ENCODE measurements around the gene EIF4ENIF1. TPM values are rescaled to one million over a fixed set of nuclear protein-coding genes. Genes with fewer than 3 reads are reported as not detected.
A peak's percentile ranks its signal among the peaks of the same experiment; 100 is the strongest.

Gene EIF4ENIF1
- total and polyA plus RNA-seq, 9 of the 15 experiments (the other 6 are each of a cell fraction or from before 2014, with no cell fraction given), result 2.5 to 24.9 (median 15.8) TPM

DNA sequence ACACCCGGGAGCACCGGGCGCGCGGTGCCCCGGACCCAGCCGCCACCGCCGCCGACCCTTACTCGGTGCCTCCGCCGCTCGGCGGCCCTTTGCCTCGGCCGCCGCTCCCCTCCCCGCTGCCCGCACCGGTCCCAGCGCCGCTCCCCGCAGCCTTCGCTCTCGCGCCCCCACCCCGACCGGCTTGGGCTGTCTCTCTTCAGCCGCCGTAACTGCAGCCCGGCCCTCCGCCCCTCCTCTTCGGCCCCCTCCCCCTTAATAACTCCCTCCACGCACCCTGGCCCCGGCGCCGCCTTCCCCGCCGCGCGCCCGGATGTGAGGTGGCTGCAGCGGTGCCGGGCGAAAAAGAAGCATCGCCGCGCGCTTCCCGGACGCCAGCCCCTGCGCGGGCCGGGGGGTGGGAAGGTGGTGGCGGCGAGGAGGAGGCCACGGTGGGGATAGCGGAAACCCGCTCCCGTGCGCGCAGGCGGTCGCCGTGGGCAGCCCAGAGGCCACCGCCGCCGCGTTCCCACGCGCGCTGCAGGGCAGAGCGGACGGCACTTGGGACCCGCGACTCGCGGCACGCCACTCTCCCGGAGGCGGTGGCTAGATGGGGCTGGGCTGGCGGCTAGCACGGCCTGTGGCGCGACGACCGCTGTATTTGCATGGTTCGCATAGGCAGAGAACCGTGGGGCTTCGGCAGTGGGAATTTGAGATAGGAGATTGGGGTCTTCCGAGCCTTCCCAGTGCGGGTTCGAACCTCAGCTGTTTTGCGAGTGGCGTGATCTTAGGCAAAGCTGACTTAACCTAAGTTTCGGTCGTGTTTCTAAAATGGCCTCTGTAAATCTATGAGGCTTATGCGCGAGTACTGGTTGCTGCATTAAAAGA is at the start of gene EIF4ENIF1 (continued):
- TF ChIP-seq TAF7 (tag; IDR thresholded peaks at IDR 0.05), result no peak
- TF ChIP-seq CBX3 (IDR thresholded peaks at IDR 0.05; ENCODE audit: borderline replicate concordance in 1 of 2, low read length in 2 of 2), result no peak; a peak in 1 of 3 replicates
- TF ChIP-seq ATF1 (CRISPR knock-in tag; IDR thresholded peaks at IDR 0.05), result no peak
- peak; percentile 61; the same call in 1 of the 2 replicates for TF ChIP-seq ATF1 (tag; IDR thresholded peaks at IDR 0.05)
- TF ChIP-seq ZNF134 (CRISPR knock-in tag; conservative IDR thresholded peaks at IDR 0.05), result no peak
- TF ChIP-seq CBFA2T3 (IDR thresholded peaks at IDR 0.05), result no peak
- TF ChIP-seq FOXK1 (CRISPR knock-in tag; IDR thresholded peaks at IDR 0.05; ENCODE audit: borderline replicate concordance), result no peak
- no peak for TF ChIP-seq PRMT5 (CRISPR knock-in tag; IDR thresholded peaks at IDR 0.05)
- no peak for TF ChIP-seq ZNF133 (CRISPR knock-in tag; IDR thresholded peaks at IDR 0.05)
- TF ChIP-seq POLR2A (conservative IDR thresholded peaks at IDR 0.05), result peak; percentile 75
- TF ChIP-seq, protein P1, sequence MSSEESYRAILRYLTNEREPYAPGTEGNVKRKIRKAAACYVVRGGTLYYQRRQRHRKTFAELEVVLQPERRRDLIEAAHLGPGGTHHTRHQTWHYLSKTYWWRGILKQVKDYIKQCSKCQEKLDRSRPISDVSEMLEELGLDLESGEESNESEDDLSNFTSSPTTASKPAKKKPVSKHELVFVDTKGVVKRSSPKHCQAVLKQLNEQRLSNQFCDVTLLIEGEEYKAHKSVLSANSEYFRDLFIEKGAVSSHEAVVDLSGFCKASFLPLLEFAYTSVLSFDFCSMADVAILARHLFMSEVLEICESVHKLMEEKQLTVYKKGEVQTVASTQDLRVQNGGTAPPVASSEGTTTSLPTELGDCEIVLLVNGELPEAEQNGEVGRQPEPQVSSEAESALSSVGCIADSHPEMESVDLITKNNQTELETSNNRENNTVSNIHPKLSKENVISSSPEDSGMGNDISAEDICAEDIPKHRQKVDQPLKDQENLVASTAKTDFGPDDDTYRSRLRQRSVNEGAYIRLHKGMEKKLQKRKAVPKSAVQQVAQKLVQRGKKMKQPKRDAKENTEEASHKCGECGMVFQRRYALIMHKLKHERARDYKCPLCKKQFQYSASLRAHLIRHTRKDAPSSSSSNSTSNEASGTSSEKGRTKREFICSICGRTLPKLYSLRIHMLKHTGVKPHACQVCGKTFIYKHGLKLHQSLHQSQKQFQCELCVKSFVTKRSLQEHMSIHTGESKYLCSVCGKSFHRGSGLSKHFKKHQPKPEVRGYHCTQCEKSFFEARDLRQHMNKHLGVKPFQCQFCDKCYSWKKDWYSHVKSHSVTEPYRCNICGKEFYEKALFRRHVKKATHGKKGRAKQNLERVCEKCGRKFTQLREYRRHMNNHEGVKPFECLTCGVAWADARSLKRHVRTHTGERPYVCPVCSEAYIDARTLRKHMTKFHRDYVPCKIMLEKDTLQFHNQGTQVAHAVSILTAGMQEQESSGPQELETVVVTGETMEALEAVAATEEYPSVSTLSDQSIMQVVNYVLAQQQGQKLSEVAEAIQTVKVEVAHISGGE (CRISPR knock-in tag; IDR thresholded peaks at IDR 0.05), result no peak
- peak; percentile 54 for TF ChIP-seq SAP30 (IDR thresholded peaks at IDR 0.05; ENCODE audit: borderline replicate concordance, insufficient read depth, low read depth, low read length, poor library complexity, severe bottlenecking)
- TF ChIP-seq HNRNPK (IDR thresholded peaks at IDR 0.05; ENCODE audit: low read depth, low read length, poor library complexity, severe bottlenecking), result no peak
- no peak for TF ChIP-seq HLTF (IDR thresholded peaks at IDR 0.05)
- TF ChIP-seq, protein P2, sequence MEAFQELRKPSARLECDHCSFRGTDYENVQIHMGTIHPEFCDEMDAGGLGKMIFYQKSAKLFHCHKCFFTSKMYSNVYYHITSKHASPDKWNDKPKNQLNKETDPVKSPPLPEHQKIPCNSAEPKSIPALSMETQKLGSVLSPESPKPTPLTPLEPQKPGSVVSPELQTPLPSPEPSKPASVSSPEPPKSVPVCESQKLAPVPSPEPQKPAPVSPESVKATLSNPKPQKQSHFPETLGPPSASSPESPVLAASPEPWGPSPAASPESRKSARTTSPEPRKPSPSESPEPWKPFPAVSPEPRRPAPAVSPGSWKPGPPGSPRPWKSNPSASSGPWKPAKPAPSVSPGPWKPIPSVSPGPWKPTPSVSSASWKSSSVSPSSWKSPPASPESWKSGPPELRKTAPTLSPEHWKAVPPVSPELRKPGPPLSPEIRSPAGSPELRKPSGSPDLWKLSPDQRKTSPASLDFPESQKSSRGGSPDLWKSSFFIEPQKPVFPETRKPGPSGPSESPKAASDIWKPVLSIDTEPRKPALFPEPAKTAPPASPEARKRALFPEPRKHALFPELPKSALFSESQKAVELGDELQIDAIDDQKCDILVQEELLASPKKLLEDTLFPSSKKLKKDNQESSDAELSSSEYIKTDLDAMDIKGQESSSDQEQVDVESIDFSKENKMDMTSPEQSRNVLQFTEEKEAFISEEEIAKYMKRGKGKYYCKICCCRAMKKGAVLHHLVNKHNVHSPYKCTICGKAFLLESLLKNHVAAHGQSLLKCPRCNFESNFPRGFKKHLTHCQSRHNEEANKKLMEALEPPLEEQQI (IDR thresholded peaks at IDR 0.05), result no peak
- no peak for TF ChIP-seq ARID2 (IDR thresholded peaks at IDR 0.05)
- TF ChIP-seq ELF2 (CRISPR knock-in tag; IDR thresholded peaks at IDR 0.05), result no peak
- peak; percentile 73; the same call in 1 of the 2 replicates for TF ChIP-seq PHF8 (IDR thresholded peaks at IDR 0.05; ENCODE audit: borderline replicate concordance, low read length)
- TF ChIP-seq, protein P3, sequence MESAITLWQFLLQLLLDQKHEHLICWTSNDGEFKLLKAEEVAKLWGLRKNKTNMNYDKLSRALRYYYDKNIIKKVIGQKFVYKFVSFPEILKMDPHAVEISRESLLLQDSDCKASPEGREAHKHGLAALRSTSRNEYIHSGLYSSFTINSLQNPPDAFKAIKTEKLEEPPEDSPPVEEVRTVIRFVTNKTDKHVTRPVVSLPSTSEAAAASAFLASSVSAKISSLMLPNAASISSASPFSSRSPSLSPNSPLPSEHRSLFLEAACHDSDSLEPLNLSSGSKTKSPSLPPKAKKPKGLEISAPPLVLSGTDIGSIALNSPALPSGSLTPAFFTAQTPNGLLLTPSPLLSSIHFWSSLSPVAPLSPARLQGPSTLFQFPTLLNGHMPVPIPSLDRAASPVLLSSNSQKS (CRISPR knock-in tag; IDR thresholded peaks at IDR 0.05), result no peak
